ENCODE data around the gene OTUB1.
"Not testable (repeated sequence)": the region's sequence is repeated elsewhere in the genome, so short reads cannot be mapped to it uniquely, and the experiment has no call there.

OTUB1 gene, protein sequence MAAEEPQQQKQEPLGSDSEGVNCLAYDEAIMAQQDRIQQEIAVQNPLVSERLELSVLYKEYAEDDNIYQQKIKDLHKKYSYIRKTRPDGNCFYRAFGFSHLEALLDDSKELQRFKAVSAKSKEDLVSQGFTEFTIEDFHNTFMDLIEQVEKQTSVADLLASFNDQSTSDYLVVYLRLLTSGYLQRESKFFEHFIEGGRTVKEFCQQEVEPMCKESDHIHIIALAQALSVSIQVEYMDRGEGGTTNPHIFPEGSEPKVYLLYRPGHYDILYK

DNA sequence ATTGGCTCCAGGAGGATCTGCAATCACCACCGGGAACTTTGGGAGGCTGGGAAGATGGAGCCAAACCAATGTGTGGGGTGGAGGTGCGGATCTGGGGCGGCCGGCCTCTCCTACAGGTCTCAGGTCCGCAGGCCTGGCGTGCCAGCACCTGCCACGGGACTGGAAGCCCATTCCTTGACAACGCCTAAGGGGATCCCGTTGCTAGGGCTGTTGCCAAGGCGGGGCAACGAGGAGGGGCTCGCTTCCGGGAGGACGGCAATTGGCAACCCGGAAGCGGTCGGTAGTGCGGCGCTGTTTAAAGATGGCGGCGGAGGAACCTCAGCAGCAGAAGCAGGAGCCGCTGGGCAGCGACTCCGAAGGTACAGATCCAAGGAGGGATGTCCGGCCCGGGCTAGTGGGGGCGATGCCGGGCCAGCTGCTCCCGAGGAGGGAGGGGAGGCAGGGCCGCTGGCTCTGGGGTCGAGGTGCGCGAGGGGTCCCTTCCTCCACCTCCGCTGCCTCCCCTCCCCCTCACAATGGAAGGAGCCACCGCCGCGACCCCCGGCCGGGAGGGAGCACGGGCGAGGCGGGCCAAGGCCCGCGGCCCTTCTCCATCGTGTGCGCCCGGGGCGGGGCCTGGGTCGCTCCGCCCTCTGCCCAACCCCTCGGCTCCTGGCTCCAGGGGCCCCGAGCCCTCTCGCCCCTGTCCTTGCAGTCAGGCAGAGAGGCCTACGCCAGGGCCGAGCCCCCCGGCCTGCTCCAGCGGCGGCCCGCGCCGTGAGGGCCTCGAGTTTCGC is at the start of gene OTUB1:
TSS of gene OTUB1 (plus strand) at position 283 of the 776 bp plus-strand sequence. CDS start at position 302, 19 bp downstream.
- DNase-seq: peak; percentile 71

DNA sequence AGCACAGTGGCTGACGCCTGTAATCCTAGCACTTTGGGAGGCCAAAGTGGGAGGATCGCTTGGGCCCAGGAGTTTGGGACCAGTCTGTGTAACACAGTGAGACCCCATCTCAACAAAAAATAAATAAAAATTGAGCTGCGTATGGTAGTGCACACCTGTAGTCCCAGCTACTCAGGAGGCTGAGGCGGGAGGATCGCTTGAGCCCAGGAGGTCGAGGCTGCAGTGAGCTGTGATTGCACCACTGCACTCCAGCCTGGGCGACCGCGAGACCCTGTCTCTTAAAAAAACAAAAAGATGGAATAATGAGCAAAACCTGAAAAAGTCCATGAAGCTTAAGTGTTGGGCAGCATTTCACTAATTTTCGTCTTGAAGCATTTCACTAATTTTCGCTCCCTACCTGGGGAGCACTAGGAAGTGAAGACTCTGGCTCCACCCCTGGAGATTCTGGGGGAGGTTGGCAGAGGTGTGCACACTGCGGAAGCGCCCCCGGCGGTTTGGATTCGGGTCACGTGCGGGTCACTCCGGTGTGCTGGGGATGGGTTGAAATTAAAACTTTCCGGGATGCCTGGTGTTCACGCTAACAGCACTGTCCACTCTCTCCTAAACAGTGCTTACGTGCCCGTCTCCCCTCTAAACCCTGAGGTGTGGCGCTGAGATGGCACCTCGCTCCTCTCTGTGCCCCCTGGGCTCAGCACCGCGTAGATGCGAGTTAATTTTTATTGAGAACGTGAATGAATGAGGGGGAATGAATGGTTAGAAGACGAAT is 48.3 kb upstream of the OTUB1 start:
- DNase-seq: no peak

DNA sequence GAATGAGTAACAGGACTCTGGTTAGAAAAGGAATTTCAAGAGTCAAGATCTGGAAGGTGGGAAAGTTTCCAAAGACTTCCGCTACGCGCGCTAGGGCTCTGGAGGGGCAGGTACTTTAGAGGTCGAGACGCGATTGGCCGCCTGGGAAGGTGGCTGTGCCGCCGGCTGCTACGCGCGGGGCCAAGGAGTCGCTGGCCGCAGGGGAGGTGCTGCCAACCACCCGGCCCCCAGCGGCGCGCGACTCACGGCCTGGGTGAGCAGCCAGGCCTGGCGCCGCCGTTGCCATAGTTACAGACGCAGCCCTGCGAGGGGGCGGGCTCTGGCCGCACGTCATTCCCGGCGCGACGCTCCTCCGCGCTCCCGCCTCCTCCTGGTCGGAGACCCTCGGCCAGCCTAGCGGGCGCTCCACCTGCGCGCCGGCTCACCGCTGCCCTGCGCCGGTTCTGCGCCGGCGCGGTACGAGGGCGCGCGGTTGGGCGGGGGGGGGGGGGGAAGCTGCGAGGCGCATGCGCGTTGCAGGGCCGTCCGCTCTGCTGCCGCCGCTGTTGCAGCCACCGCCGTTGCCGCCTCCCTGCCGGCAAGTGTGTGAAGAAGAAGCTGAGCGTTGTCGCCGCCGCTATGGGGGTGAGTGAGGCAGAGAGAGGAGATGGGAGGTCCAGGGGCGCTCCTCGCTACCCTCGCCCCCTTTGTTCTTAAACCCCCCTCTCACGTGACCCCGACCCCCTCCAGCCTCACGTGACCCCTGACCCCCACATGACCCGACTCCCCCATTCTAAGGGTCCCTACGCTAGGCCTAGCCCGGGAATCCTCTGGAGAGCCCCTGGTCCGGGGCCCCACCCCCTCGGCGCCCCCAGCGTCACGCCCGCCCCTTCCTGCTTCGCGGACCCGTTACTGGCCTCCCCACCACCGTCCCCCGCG is 47.5 kb upstream of the OTUB1 start, which contains the start of gene NAA40:
TSS of gene NAA40 (plus strand) at position 524 of the 918 bp plus-strand sequence. CDS start at position 619, 95 bp downstream.
- peak; percentile 87 to 96 for DNase-seq

DNA sequence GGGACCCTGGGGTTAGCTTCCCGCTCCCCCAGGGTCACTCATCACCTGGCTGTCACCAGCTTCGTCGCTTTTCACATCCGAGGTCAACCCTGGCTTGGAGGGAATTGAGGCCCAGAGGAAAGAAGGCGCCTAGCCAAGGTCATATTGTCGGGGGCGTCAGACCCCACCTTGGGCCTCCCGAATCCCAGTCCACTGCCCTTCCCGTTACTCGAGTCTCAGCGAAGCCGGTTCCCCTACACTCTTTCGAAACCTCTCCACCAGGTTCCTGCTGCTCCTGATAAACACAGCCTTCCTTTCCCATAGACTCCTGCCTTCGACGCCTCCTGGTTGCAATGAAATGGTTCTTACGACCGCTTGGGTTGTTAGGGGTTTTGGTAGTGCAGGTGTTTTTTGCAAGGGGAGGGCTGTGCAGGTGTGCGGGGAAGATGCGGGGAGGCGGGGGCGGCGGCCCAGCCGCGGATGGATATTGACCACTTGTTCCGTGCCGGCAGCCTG is 46.8 kb upstream of the OTUB1 start:
- DNase-seq: no peak

DNA sequence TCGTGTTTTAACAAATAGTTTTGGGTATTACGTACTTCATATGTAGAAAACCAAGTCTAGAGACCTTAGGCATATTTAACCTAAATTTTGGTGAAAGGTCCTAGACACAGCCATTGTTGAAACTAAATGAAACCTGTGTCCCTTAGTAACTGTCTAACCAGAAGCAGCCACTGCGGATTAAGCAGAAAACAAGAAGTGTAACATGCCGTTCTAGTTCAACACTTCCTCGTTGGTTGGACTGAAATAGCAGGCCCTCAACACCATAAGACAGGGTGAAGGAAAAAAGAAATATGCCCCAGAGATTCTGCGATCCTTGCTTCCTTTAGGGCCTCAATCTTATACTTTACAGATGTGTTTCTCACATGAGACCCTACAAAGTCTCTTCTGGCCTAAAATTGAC is 45.5 kb upstream of the OTUB1 start:
- DNase-seq: peak in 1 of 2 donors; percentile 36

DNA sequence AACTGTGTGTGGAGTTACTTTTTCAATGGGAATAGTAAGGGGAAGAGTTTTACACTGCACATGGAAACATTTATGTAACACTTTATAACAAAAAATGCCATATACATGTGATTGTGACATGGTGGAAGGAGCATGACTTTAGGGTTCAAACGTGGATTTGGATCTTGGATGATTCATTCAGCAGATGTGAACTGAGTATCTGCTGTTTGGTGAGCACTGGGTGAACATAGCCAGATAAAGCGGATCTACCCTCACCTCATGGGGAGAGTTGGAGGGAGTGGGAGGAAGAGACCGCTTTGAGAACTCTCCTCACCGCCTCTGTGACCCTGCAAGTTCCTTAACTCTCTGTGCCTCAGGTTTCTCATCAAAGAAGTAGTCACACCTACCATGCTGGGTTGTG is 44.3 kb upstream of the OTUB1 start:
- no peak for DNase-seq

DNA sequence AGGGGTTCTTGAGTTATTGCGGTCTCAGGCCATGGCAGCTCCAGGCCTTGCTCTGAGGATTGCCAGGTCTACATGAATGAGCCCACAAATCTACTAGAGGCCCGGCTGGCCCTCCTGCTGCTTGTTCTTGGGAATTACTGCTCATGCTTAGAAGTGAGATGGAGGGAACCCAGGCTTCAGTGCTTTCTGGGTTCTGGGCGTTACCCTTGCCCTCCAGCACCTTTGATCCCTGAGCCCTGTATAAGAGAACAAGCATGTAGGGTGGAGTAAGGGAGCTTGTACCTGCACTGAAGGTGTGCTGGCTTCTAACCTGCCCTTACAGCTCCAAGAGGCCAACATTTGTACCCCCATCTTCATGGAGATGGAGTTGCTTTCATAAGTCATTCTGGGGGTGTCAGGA is 43.4 kb upstream of the OTUB1 start:
- DNase-seq: no peak

DNA sequence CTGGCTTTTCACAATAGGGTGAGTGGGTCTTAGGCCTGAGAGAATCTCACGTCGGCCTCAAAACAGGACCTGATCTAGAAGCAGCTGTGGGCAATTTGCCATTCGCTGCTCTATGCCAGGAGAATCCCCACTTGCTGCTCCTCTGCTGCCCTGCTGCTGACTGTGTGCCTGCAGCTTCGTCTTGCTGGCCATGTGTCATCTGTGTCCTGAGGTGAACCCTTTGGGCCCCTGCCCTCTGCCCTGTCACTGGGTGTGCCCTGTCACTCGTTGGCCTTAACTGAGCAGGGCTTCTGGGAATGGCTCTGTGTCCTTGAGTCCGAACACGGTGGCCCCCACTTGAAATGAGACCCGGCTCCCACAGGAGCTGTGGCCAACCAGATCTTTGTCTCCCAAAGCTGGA is 41.3 kb upstream of the OTUB1 start:
- no peak for DNase-seq

DNA sequence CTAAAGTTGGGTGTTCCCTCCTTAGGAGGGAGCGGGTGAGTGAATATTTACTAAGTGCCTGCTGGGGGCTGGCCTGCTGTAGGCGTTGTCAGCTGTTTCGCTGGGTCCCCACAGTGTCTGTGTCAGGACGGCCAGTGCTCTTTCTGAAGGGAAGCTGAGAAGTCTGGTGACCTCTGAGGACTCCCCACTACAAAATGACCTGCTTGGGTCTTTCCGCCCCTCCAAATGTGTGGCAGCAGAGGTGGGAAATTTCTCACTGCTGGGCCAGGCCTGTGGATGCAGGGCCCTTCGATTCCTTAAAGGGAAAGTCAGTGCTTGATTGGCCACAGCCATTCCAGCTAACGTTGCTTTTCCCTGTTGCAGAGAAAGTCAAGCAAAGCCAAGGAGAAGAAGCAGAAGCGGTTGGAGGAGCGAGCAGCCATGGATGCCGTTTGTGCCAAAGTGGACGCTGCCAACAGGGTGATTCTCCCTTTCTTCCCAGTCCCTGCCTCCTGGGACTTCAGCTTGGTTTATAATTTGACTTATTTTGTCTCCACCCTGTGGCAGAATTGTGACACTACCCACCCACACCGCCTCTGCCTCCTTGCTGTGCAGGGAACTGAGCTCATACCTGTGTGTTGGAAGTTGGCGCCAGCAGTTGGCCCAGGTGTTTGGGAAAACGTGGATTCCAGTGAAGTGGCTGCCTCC is 40.6 kb upstream of the OTUB1 start:
- peak in 1 of 2 donors; percentile 14 for DNase-seq

DNA sequence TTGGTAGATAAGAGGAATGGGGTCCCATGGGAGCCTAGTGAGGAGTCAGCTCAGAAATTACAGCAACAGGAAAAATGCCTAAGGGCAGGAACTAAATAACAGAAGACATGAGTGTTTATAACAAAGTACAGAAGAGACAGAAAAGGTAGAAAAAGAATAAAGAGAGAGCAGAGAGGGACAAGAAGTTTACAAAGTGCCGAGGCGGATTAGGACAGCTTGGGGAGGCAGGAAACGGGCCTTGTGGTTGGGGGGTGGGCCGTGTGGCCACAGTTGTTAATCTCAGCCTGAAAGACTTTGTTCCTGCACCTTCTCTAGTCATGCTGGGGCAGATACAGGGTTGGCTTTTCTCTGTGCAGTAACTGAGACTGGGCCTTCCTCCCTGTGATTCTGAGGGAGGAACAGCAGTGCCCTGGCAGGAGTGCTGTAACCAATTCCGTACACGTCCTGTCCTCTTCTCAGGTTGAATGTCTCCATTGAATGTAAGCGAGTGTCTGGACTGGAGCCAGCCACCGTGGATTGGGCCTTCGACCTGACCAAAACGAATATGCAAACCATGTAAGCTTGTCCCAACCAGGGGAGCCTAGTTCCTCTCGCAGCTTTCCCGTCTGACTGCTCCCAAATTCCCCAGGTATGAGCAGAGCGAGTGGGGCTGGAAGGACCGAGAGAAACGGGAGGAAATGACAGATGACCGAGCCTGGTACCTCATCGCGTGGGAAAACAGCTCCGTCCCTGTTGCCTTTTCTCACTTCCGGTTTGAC is 34.3 kb upstream of the OTUB1 start:
- DNase-seq: no peak

DNA sequence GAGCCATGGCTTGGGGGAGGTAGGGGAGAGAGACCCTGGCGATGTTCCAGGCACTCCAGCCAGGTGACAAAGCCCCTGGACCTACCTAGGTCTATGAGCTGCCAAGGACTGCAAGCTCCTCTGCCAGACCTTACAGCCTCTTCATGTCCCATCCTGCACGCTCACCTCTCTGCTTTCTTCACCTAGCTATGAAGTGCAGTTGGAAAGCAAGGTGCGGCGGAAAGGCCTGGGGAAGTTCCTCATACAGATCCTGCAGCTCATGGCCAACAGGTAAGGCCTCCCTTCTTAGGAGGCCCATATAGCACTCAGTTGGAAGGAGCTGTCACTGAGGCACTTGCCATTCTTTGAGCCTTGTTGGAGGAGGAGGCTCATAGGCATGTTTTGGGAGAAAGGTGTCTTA is 33.7 kb upstream of the OTUB1 start:
- no peak for DNase-seq

DNA sequence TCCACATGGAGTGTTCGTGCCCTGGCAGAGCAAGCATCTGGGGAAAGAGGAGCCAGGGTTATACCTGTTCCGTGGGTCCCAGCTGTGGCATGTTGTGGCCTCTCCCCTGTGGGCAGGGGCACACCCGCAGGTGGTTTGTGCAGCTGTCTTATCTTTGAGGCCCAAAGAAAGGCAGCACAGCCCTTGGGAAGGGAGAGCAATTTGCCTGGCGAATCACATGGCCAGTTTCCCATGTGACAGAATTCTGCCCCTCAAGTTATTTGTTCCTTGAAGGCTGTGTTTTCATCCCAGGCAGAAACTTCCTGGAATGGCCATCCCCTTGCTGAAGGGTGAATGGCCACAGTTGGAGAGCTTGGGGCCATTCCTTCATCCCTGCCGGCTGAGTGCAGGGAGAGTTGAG is 28.2 kb upstream of the OTUB1 start:
- DNase-seq: no peak

DNA sequence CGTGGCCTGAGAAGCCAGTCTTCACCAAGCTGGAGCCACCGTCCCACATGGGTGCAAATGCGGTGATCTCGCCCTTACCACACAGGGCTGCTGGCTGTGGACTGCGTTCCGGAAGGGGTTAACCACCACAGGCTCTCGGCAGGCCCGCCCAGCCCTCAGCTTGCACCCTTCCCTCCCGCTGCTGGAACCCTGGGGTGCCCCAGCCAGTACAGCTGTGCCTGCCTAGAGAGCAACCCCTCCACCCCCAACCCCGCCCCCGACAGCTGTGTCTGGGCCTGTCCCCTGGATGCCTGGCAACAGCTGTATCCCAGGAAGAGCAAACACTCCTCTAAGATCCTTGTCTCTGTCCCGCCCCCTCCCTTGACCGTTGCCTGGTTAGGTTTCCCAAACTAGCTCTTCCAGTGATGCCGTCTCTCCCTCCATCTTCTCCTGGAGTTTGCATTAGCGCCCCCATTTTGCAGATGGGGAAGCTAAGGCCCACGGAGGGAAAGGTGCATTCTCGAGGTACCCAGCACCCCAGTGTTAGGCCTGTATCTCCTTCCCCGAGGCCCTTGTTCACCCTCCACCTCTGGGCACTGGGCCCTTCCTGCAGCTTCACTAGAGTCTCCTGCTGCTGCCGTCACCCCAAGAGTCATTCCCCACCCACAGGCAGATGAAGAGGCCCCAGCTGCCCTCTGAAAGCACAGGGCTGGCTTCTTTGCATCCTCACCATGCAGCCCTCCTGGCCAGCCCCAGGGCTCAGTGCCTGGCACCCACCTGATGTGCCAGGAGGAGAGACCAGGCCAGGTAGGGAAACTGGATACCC is 24.4 kb upstream of the OTUB1 start:
- no peak for DNase-seq

DNA sequence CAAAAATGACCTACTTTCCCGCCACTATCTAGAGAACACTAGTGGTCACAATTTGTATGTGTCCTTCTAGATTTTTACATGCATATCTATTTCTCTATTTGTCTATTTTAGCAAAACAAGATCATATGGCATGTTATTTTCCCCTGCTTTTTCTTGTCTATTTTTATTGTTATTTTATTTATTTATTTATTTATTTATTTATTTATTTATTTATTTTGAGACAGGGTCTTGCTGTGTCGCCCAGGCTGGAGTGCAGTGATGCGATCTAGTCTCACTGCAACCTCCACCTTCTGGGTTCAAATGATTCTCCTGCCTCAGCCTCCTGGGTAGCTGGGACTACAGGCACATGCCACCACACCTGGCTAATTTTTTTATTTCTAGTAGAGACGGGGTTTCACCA is 22.3 kb upstream of the OTUB1 start:
- not testable (repeated sequence) for DNase-seq

DNA sequence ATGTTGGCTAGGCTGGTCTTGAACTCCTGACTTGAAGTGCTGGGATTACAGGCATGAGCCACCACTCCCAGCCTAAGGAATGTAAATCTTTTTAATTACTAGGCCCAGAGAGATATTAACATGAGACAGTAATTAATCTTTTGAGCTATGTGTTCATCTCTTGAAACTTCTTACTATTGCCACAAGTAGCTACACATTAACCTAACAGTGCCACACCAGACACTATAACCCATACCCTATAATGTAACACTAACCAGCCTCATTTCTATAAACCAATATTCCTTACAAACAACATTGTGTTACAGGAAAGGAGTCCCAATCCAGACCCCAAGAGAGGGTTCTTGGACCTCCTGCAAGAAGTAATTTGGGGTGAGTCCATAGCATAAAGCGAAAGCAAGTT is 19.8 kb upstream of the OTUB1 start:
- DNase-seq: no peak

DNA sequence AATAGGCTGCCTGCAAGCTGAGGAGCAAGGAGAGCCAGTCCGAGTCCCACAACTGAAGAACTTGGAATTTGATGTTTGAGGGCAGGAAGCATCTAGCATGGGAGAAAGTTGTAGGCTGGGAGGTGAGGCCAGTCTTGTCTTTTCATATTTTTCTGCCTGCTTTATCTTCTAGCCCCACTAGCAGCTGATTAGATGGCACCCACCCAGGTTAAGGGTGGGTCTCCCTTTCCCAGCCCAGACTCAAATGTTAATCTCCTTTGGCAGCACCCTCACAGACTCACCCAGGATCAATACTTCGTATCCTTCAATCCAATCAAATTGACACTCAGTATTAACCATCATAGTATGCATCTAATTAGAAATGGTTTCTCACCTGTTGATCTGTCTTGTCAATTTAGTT is 16.8 kb upstream of the OTUB1 start:
- DNase-seq: no peak

DNA sequence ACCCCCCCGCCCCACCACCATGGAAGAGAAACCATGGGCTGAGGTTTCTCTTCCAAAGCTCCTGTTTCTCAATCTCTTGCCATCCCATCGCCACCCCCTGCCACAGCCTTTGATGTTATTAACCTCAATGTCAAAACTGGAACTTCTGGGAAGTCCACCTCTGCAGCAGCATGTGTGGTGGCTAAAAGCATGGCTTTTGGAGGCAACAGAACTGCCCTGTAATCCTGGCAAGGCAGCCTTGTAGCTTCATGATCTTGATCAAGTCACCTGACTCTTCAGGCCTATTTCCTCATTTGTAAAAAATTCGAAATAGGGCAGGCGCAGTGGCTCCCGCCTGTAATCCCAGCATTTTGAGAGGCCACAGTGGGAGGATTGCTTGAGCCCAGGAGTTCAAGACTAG is 15.3 kb upstream of the OTUB1 start:
- DNase-seq: no peak

DNA sequence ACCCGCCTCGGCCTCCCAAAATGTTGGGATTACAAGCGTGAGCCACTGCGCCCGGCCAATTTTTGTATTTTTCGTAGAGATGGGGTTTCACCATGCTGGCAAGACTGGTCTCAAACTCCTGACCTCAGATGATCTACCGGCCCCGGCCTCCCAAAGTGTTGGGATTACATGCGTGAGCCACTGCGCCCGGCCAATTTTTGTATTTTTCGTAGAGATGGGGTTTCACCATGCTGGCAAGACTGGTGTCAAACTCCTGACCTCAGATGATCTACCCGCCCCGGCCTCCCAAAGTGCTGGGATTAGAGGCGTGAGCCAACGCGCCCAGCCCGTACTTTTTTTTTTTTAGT is 12.4 kb upstream of the OTUB1 start:
- not testable (repeated sequence) for DNase-seq

DNA sequence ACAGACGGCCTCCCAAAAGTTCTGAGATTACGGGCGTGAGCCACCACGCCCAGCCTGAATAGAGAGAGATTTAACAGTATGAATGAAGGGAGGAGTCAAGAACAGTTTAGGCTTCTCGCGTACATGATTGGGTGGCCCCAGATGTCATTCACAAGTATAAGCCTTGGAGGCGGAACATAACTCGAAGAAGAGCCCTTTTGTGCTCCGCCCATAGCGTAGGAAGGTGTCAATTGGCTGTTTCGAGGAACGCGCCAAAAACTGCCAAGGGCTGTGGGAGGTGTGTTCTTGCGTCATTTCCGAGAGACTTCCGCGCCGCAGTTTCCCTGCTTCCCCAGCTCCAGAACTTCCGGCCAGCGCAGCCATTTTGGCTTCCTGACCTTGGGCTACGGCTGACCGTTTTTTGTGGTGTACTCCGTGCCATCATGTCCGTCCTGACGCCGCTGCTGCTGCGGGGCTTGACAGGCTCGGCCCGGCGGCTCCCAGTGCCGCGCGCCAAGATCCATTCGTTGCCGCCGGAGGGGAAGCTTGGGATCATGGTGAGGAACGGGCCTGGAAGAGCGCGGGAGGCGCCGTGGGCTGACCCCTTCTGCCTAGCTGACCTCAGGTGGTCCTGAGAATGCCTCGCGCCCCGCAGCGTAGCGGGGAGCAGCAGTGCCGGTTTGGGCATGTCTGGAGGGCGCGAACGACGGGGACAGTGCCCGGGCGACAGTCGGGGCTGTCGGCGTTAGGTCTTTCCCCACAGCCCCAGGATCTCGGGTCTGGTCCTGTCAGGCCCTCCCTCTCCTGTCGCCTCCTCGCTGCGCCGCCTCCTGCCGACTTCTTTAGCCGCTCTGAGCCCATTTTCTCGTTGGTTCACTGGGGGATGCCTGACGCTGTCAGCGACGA is 11.7 kb upstream of the OTUB1 start, which contains the start of gene COX8A:
TSS of gene COX8A (plus strand) at position 362 of the 885 bp plus-strand sequence. CDS start at position 423, 61 bp downstream.
- peak; percentile 86 to 99 for DNase-seq

Measured in bone marrow (tissue), 2 donors.